Spleen (tissue), 11 donors: ENCODE measurements around the gene NARF. TPM values are rescaled to one million over a fixed set of nuclear protein-coding genes. Genes with fewer than 3 reads are reported as not detected.
A peak's percentile ranks its signal among the peaks of the same experiment; 100 is the strongest.

Experiments
- DNase-seq: peaks from one replicate; pipeline ENCODE4 v3.0.0-alpha.2; 2020
- H3K27ac ChIP-seq, 8 donors: fragments of 200-600 bp; sonication (generic) in 7 of 8; 1 replicate in 4 of 8; 2 replicates in 4 of 8; pipeline versions ENCODE4 v1.5.0 to v1.8.0; 2016 to 2021; ENCODE audit warnings: inconsistent platforms in 4 of 8, mild to moderate bottlenecking in 4 of 8, moderate library complexity in 1 of 8
- H3K27me3 ChIP-seq, 7 donors: fragments of 200-600 bp; sonication (generic) in 6 of 7; replicated peaks in 1 of 7; 1 replicate in 4 of 7; 2 replicates in 3 of 7; pipeline versions ENCODE4 v1.5.0 to v1.8.0; 2016 to 2021; ENCODE audit warnings: inconsistent platforms in 3 of 7, mild to moderate bottlenecking in 1 of 7
- H3K36me3 ChIP-seq, 6 donors: fragments of 200-600 bp; sonication (generic) in 5 of 6; 1 replicate in 4 of 6; 2 replicates in 2 of 6; pipeline versions ENCODE4 v1.5.0 to v1.8.0; 2016 to 2021; ENCODE audit warnings: inconsistent platforms in 2 of 6
- H3K4me1 ChIP-seq, 6 donors: fragments of 200-600 bp; sonication (generic) in 5 of 6; 1 replicate in 3 of 6; 2 replicates in 3 of 6; pipeline versions ENCODE4 v1.5.0 to v1.8.0; 2016 to 2021; ENCODE audit warnings: inconsistent platforms in 3 of 6
- H3K4me3 ChIP-seq, 8 donors: fragments of 200-600 bp; sonication (generic) in 7 of 8; 1 replicate in 4 of 8; 2 replicates in 4 of 8; pipeline versions ENCODE4 v1.5.0 to v1.8.0; 2016 to 2021; ENCODE audit warnings: inconsistent platforms in 4 of 8, mild to moderate bottlenecking in 4 of 8, moderate library complexity in 2 of 8
- H3K9me3 ChIP-seq, 8 donors: fragments of 200-600 bp; sonication (generic) in 7 of 8; 1 replicate in 4 of 8; 2 replicates in 4 of 8; pipeline versions ENCODE4 v1.5.0 to v1.8.0; 2016 to 2021; ENCODE audit warnings: inconsistent platforms in 4 of 8
- POLR2A ChIP-seq, 3 donors: fragments of 450-650 bp; IDR thresholded peaks; one replicate each; pipeline ENCODE4 v1.5.1; 2017; ENCODE audit warnings: antibody characterized with exemption in 3 of 3, mild to moderate bottlenecking in 1 of 3
- POLR2AphosphoS5 ChIP-seq, 3 donors: sonication (generic); formaldehyde crosslinking; IDR thresholded peaks; one replicate each; pipeline ENCODE4 v1.5.1; 2017; ENCODE audit warnings: antibody characterized with exemption in 3 of 3
- WGBS, 5 donors: extraction: QIAGEN DNeasy Blood & Tissue Kit in 3 of 5; methylation state at CpG; one replicate each; pipeline versions ENCODE4 v1.1.5 to v1.1.7; 2013 to 2018; 5-methylcytosine and 5-hydroxymethylcytosine counted together
- intact Hi-C: fragments of 100-400 bp; cut with DNase I; formaldehyde crosslinking; loops from one replicate; pipeline ENCODE4 v1.15.0; 2023; ENCODE audit warnings: low total_unique reads
- polyA plus RNA-seq, 3 donors: library from polyadenylated mRNA; stranded (reverse); fragments of 200-250 nt; gene quantifications; one replicate each; pipeline ENCODE4 v1.2.1, GENCODE V29; 2013
- total RNA-seq, 7 donors: library from RNA; depleted of rRNA in 3 of 7; stranded (reverse); fragments of >200 nt in 3 of 7; fragmentation: NEBNext Ultra II Directional in 4 of 7; extraction: Animal tissue kit (Norgen Biotek cat#: 25700) in 4 of 7; gene quantifications; one replicate each; pipeline versions ENCODE4 v1.1.0 to v1.2.1, GENCODE V29; 2016 to 2021
- TF ChIP-seq, protein P1 (sequence below), 11 experiments: fragments of 200-600 bp in 7 of 11; fragments of 450-650 bp in 4 of 11; sonication (generic) in 4 of 11; IDR thresholded peaks in 8 of 11; conservative IDR thresholded peaks in 3 of 11; 1 replicate in 7 of 11; 2 replicates in 4 of 11; pipeline versions ENCODE4 v1.4.0 to v1.8.0; 2016 to 2021; ENCODE audit warnings: antibody characterized with exemption in 11 of 11, inconsistent platforms in 4 of 11, mild to moderate bottlenecking in 1 of 11
- donor health status: healthy with polysubstance abuse.
- donor health status: DM: no; HTN: no; CAD: no; lungs with moderate emphysema.
- donor health status: DM: no; HTN: no; CAD: no.
- donor health status: Bipolar disorder and iron deficiency.
- donor health status: healthy.
- donor health status: DM: no; HTN: no; CAD: no.
- donor health status: DM: yes; HTN: yes; CAD: no.

NARF gene
- total and polyA plus RNA-seq, 10 donors: 59.5 to 127 (median 97.7) TPM

DNA sequence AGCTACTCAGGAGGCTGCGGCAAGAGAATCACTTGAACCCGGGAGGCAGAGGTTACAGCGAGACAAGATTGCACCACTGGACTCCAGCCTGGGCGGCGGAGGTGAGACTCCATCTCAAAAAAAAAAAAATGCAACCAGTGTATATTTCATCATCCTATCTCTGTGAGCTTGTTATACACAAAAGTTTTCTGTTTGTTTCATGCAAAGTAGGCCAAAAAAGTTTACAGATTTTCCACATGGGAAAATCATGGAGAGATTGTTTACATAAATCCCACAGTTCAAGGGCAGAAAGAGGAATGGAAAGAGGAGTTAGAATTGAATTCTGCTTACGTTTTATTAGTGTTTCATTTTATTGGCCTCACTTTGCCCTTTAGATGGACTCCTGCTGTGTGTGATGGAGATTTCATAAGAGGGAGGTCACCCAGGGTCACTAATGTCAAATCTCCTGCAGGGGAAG, 24.7 kb downstream of the NARF start:
- Histone ChIP-seq H3K27me3 (no peaks in the 10 kb centered on the region), H3K27ac (no peak overlapping the region), H3K4me3 (no peak overlapping the region), H3K36me3 (peaks cover 6 to 100% (median 100%) of the 10 kb centered on the region in 6 donors), H3K9me3 (no peaks in the 10 kb centered on the region), H3K4me1 (peaks cover 0 to 19% (median 0%) of the 10 kb centered on the region in 6 donors)
- no peak for DNase-seq
- TF ChIP-seq POLR2AphosphoS5 (IDR thresholded peaks at IDR 0.05) (no peak), POLR2A (IDR thresholded peaks at IDR 0.05) (no peak)
- TF ChIP-seq, protein P1, sequence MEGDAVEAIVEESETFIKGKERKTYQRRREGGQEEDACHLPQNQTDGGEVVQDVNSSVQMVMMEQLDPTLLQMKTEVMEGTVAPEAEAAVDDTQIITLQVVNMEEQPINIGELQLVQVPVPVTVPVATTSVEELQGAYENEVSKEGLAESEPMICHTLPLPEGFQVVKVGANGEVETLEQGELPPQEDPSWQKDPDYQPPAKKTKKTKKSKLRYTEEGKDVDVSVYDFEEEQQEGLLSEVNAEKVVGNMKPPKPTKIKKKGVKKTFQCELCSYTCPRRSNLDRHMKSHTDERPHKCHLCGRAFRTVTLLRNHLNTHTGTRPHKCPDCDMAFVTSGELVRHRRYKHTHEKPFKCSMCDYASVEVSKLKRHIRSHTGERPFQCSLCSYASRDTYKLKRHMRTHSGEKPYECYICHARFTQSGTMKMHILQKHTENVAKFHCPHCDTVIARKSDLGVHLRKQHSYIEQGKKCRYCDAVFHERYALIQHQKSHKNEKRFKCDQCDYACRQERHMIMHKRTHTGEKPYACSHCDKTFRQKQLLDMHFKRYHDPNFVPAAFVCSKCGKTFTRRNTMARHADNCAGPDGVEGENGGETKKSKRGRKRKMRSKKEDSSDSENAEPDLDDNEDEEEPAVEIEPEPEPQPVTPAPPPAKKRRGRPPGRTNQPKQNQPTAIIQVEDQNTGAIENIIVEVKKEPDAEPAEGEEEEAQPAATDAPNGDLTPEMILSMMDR (IDR thresholded peaks at IDR 0.05 in 8 of 11, conservative IDR thresholded peaks at IDR 0.05 in 3 of 11): no peak
- 87 to 95% (median 90%) methylated on average over 6 of the region's 6 CpGs for WGBS, 5 donors
- intact Hi-C loops: no loop called here

DNA sequence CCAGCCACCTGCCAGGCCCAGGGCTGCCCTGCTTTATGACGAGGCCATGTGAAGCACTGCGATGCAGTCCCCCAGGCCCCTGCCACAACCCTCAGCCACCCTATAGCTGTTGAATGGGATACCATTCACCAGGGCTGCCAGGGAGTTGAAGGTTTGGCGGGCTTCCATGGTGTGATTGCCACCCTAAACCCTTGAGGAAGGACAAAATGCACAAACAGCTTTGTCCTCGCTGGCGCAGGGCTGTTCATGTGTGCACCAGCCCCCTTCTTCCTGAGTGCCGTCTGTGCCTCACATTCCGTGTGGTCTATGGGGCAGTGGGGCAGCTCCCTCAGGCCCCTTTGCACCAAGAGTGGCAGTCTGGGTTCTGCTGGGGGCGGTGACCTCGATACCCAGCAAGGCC, 25.3 kb downstream of the NARF start:
- TF ChIP-seq POLR2A (IDR thresholded peaks at IDR 0.05): no peak
- TF ChIP-seq, protein P1 (IDR thresholded peaks at IDR 0.05 in 8 of 11, conservative IDR thresholded peaks at IDR 0.05 in 3 of 11): no peak
- peak in 1 of 3 donors; percentile 39 for TF ChIP-seq POLR2AphosphoS5 (IDR thresholded peaks at IDR 0.05)
- no peak for DNase-seq
- Histone ChIP-seq H3K4me1 (peaks cover 0 to 13% (median 0%) of the 10 kb centered on the region in 6 donors), H3K4me3 (no peak overlapping the region), H3K36me3 (peaks cover 6 to 100% (median 100%) of the 10 kb centered on the region in 6 donors), H3K9me3 (no peaks in the 10 kb centered on the region), H3K27me3 (no peaks in the 10 kb centered on the region), H3K27ac (no peak overlapping the region)
- intact Hi-C loops: no loop called here
- 88 to 97% (median 95%) methylated on average over 6 to 9 of the region's 9 CpGs for WGBS, 5 donors

DNA sequence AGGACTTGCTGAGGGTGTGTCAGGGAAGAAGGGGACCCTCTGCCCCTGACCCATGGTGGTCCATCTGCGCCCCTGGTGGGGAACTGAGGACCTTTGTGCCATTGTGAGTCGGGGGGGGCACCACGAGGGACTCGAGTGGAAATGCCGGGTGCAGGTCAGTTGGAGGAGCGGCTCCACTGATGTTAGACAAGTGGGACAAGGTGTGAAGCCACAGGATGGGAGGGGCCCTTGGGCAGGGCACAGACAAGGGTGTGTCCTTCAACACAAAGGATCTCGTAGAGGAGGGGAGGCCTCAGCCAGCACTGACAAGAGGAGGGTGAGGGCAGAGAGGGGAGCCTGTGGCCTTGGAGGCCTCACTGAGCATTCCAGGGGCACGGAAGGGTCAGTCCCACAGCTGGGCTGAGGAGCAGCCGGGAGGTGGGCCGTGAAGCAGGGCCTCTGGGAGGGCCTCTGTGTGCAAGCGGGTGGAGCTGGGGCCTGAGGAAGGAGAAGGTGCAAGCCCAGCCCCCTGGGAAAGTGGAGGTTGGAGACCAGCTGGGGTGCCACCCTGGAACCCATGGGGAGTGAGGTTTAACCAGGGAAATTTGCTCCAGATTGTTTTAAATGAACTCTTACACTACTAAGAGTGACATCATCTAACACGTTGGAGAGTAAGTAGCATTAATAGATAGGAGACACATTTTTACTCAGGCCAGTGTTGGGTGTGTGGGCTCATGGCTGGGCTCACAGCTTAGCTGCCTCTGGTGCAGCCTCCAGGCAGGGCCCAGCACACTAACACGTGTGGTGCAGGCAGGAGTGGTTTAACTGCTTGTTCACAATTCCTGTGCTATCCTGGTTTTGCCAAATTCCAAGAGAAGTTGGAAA, 27.9 kb downstream of the NARF start:
- H3K4me3 ChIP-seq: no peak overlapping the region
- peak overlapping the region in 2 of 8 donors; percentile 16 to 45 for H3K27ac ChIP-seq
- H3K36me3 ChIP-seq: peaks cover 6 to 92% (median 76%) of the 10 kb centered on the region in 6 donors
- H3K4me1 ChIP-seq: peaks cover 0 to 9% (median 0%) of the 10 kb centered on the region in 6 donors
- H3K27me3 ChIP-seq: no peaks in the 10 kb centered on the region
- no peaks in the 10 kb centered on the region for H3K9me3 ChIP-seq
- TF ChIP-seq, protein P1 (IDR thresholded peaks at IDR 0.05 in 8 of 11, conservative IDR thresholded peaks at IDR 0.05 in 3 of 11): no peak
- no peak for TF ChIP-seq POLR2A (IDR thresholded peaks at IDR 0.05)
- TF ChIP-seq POLR2AphosphoS5 (IDR thresholded peaks at IDR 0.05): no peak
- DNase-seq: no peak
- intact Hi-C loops: no loop called here
- WGBS, 5 donors: 74 to 84% (median 79%) methylated on average over 13 of the region's 13 CpGs

DNA sequence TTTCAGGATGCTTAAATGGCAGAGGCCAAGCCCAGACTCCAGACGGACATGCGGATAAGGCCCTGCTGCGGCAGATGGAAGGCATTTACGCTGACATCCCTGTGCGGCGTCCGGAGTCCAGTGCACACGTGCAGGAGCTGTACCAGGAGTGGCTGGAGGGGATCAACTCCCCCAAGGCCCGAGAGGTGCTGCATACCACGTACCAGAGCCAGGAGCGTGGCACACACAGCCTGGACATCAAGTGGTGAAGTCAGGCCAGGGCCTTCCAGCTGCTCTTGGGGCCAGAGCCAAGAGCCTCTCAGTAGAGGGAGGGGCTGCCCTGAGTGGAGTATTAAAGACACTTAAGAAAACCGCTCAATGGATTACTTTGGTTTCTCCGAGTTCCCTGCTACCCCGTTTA, 29.4 kb downstream of the NARF start:
- TF ChIP-seq POLR2A (IDR thresholded peaks at IDR 0.05) (no peak), POLR2AphosphoS5 (IDR thresholded peaks at IDR 0.05) (peak in 1 of 3 donors; percentile 57)
- Histone ChIP-seq H3K4me3 (no peak overlapping the region), H3K36me3 (peaks cover 6 to 78% (median 61%) of the 10 kb centered on the region in 6 donors), H3K27me3 (no peaks in the 10 kb centered on the region), H3K4me1 (peaks cover 0 to 9% (median 0%) of the 10 kb centered on the region in 6 donors), H3K9me3 (no peaks in the 10 kb centered on the region), H3K27ac (no peak overlapping the region)
- intact Hi-C loops: no loop called here
- 83 to 97% (median 90%) methylated on average over 13 to 14 of the region's 14 CpGs for WGBS, 5 donors
- no peak for DNase-seq
